GM08714 (cell line): ENCODE data around the gene TXNDC12.
"Not testable (repeated sequence)": the region's sequence is repeated elsewhere in the genome, so short reads cannot be mapped to it uniquely, and the experiment has no call there.

Source experiments
- H3K4me3 ChIP-seq: fragments of 200-500 bp; sonication (Bioruptor generic); 2 replicates; pipeline ENCODE4 v1.5.1; 2014; ENCODE audit warnings: mild to moderate bottlenecking, low read length, inconsistent platforms
- ZNF274 ChIP-seq: IDR thresholded peaks from 2 replicates; pipeline ENCODE4 v1.6.1; 2012; ENCODE audit warnings: mild to moderate bottlenecking, low read depth, low read length

Gene TXNDC12

GRCh38 chr1:52055066-52055865 is at the start of gene TXNDC12:
TSS of gene TXNDC12 (minus strand) at chr1:52055191. CDS start at chr1:52055096, 95 bp downstream.
- no peak for TF ChIP-seq ZNF274
- peak within 1 kb of the TSS; percentile 91 for H3K4me3 ChIP-seq

GRCh38 chr1:52102336-52103013 is 47.5 kb upstream of the TXNDC12 start:
- H3K4me3 ChIP-seq, result no peak overlapping the region
- TF ChIP-seq ZNF274, result no peak

- H3K4me3 ChIP-seq, result no peak overlapping the region
- TF ChIP-seq ZNF274, result no peak
Observed at GRCh38 chr1:52098139-52098871, 43.3 kb upstream of the TXNDC12 start.

- H3K4me3 ChIP-seq, result no peak overlapping the region
- no peak for TF ChIP-seq ZNF274
Observed at GRCh38 chr1:52096216-52096615, 41.2 kb upstream of the TXNDC12 start.

- H3K4me3 ChIP-seq, result not testable (repeated sequence)
Observed at GRCh38 chr1:52094300-52094699, 39.3 kb upstream of the TXNDC12 start.

- H3K4me3 ChIP-seq, result not testable (repeated sequence)
Observed at GRCh38 chr1:52087892-52088291, 32.9 kb upstream of the TXNDC12 start.

- TF ChIP-seq ZNF274, result no peak
- H3K4me3 ChIP-seq, result no peak overlapping the region
Observed at GRCh38 chr1:52080014-52080415, 25.0 kb upstream of the TXNDC12 start.

GRCh38 chr1:52077277-52077676 is 22.3 kb upstream of the TXNDC12 start:
- H3K4me3 ChIP-seq, result not testable (repeated sequence)

GRCh38 chr1:52072291-52072690 is 17.3 kb upstream of the TXNDC12 start:
- no peak overlapping the region for H3K4me3 ChIP-seq
- TF ChIP-seq ZNF274, result no peak

- no peak overlapping the region for H3K4me3 ChIP-seq
- TF ChIP-seq ZNF274, result no peak
Observed at GRCh38 chr1:52070704-52071103, 15.7 kb upstream of the TXNDC12 start.

GRCh38 chr1:52063192-52063591 is 8.2 kb upstream of the TXNDC12 start:
- no peak overlapping the region for H3K4me3 ChIP-seq
- no peak for TF ChIP-seq ZNF274

- no peak overlapping the region for H3K4me3 ChIP-seq
- TF ChIP-seq ZNF274, result no peak
Observed at GRCh38 chr1:52060822-52061221, 5.8 kb upstream of the TXNDC12 start.

GRCh38 chr1:52059888-52060287 is 4.9 kb upstream of the TXNDC12 start:
- no peak overlapping the region for H3K4me3 ChIP-seq
- TF ChIP-seq ZNF274, result no peak

GRCh38 chr1:52059321-52059720 is 4.3 kb upstream of the TXNDC12 start:
- H3K4me3 ChIP-seq, result no peak overlapping the region
- TF ChIP-seq ZNF274, result no peak

GRCh38 chr1:52057876-52058415 is 3.0 kb upstream of the TXNDC12 start:
- H3K4me3 ChIP-seq, result no peak overlapping the region; the same call in 1 of the 2 replicates
- TF ChIP-seq ZNF274, result no peak
